ENCODE results near the gene CTTN.

DNA sequence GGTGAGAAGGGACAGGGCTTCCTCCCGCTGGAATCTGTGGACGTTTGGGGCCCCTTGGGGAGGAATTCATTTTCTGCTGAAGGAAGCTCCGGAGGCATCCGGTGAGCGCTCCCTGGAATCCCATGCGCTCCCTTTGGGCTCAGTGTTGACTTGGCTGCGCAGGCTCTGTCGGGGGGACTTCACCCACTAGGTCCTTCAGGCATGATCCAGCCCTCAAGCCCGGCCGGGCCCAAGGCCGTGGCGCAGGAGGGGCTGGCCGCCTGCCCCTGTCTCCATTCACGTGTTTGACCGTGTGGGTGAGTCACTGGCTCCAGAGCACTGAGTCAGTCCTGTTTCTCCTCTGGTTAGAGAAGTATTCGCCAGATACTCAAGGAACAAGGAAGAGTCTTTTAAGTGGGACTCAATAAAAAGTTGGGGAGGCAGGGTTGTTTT is 1.4 kb downstream of the CTTN start:
- TF ChIP-seq, protein P1, sequence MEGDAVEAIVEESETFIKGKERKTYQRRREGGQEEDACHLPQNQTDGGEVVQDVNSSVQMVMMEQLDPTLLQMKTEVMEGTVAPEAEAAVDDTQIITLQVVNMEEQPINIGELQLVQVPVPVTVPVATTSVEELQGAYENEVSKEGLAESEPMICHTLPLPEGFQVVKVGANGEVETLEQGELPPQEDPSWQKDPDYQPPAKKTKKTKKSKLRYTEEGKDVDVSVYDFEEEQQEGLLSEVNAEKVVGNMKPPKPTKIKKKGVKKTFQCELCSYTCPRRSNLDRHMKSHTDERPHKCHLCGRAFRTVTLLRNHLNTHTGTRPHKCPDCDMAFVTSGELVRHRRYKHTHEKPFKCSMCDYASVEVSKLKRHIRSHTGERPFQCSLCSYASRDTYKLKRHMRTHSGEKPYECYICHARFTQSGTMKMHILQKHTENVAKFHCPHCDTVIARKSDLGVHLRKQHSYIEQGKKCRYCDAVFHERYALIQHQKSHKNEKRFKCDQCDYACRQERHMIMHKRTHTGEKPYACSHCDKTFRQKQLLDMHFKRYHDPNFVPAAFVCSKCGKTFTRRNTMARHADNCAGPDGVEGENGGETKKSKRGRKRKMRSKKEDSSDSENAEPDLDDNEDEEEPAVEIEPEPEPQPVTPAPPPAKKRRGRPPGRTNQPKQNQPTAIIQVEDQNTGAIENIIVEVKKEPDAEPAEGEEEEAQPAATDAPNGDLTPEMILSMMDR (IDR thresholded peaks at IDR 0.05 in 4 of 5, conservative IDR thresholded peaks at IDR 0.05 in 1 of 5), result no peak
- TF ChIP-seq POLR2A (IDR thresholded peaks at IDR 0.05), result peak; percentile 72 to 85
